Measurements from ENCODE around the gene OR8D1. TPM values are rescaled to one million over a fixed set of nuclear protein-coding genes. Genes with fewer than 3 reads are reported as not detected.
"Not testable (repeated sequence)": the region's sequence is repeated elsewhere in the genome, so short reads cannot be mapped to it uniquely, and the experiment has no call there.

The OR8D1 gene
- total and polyA plus RNA-seq, 8 donors, result not detected

GRCh38 chr11:124274000-124274399 is 39.7 kb downstream of the OR8D1 start:
- Histone ChIP-seq H3K4me3 (no peak overlapping the region), H3K4me1 (no peaks in the 10 kb centered on the region), H3K36me3 (no peaks in the 10 kb centered on the region), H3K27me3 (no peaks in the 10 kb centered on the region), H3K9me3 (peaks cover 0 to 8% (median 0%) of the 10 kb centered on the region in 4 donors), H3K27ac (no peak overlapping the region)
- no peak for TF ChIP-seq POLR2A (IDR thresholded peaks at IDR 0.05)
- TF ChIP-seq POLR2AphosphoS5 (IDR thresholded peaks at IDR 0.05), result no peak
- TF ChIP-seq EP300 (IDR thresholded peaks at IDR 0.05), result no peak
- TF ChIP-seq, protein P1, sequence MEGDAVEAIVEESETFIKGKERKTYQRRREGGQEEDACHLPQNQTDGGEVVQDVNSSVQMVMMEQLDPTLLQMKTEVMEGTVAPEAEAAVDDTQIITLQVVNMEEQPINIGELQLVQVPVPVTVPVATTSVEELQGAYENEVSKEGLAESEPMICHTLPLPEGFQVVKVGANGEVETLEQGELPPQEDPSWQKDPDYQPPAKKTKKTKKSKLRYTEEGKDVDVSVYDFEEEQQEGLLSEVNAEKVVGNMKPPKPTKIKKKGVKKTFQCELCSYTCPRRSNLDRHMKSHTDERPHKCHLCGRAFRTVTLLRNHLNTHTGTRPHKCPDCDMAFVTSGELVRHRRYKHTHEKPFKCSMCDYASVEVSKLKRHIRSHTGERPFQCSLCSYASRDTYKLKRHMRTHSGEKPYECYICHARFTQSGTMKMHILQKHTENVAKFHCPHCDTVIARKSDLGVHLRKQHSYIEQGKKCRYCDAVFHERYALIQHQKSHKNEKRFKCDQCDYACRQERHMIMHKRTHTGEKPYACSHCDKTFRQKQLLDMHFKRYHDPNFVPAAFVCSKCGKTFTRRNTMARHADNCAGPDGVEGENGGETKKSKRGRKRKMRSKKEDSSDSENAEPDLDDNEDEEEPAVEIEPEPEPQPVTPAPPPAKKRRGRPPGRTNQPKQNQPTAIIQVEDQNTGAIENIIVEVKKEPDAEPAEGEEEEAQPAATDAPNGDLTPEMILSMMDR (IDR thresholded peaks at IDR 0.05), result no peak
- intact Hi-C loops (cut with DNase I; ENCODE audit: low total_unique reads), result no loop called here
- WGBS, 5 donors, result 76 to 89% (median 83%) methylated on average over 2 of the region's 2 CpGs
- DNase-seq, result no peak

DNA sequence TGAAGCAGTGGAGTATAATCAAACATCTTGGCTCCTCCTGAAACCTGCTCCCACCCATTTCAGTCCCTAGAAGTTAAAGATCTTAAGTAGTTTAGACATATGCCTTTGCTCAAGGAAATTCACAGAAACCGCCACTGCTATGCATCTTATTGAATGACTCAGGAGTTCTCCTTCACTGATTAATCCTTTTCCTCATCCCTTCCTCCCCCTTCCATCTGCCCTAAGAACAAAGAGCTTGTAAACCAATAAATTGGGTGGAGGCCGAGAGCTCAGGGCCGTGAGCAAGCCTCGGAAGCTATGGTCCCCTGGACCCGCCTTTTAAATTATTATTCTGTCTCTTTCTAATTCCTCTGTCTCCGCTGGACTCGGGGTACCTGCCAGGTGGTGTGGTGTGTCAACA is 42.9 kb downstream of the OR8D1 start:
- intact Hi-C loops (cut with DNase I; ENCODE audit: low total_unique reads); H3K36me3 ChIP-seq; H3K4me3 ChIP-seq; DNase-seq; H3K9me3 ChIP-seq; H3K4me1 ChIP-seq; H3K27ac ChIP-seq; H3K27me3 ChIP-seq: not testable (repeated sequence)
- 47 to 71% (median 52%) methylated on average over 7 of the region's 7 CpGs for WGBS, 5 donors

GRCh38 chr11:124265041-124265440 is 48.7 kb downstream of the OR8D1 start:
- 62 to 75% (median 64%) methylated on average over 4 of the region's 4 CpGs for WGBS, 5 donors
- H3K4me3 ChIP-seq; intact Hi-C loops (cut with DNase I; ENCODE audit: low total_unique reads); H3K27me3 ChIP-seq; H3K9me3 ChIP-seq; DNase-seq; H3K27ac ChIP-seq; H3K36me3 ChIP-seq; H3K4me1 ChIP-seq: not testable (repeated sequence)

- intact Hi-C loops (cut with DNase I; ENCODE audit: low total_unique reads), result no loop called here
- no peaks in the 10 kb centered on the region for H3K4me1 ChIP-seq
Observed at GRCh38 chr11:124256076-124256475, 57.7 kb downstream of the OR8D1 start, which contains the start of gene OR8G5. Gene OR8G5, plus strand, starts transcription at chr11:124256376. Its CDS starts 8,556 bp downstream, at chr11:124264932.

More at GRCh38 chr11:124256076-124256475, 57.7 kb downstream of the OR8D1 start, which contains the start of gene OR8G5:
- Histone ChIP-seq H3K4me3 (no peak within 1 kb of the TSS), H3K9me3 (no peaks in the 10 kb centered on the region), H3K27me3 (no peaks in the 10 kb centered on the region), H3K36me3 (no peaks in the 10 kb centered on the region), H3K27ac (no peak within 1 kb of the TSS)
- TF ChIP-seq EP300 (IDR thresholded peaks at IDR 0.05) (no peak), POLR2A (IDR thresholded peaks at IDR 0.05) (no peak), POLR2AphosphoS5 (IDR thresholded peaks at IDR 0.05) (no peak)
- TF ChIP-seq, protein P1 (IDR thresholded peaks at IDR 0.05), result no peak
- no peak for DNase-seq
- WGBS, 5 donors, result 60 to 77% (median 68%) methylated on average over 4 of the region's 4 CpGs

Other genes with a start within 250 kb of the OR8D1 start
- gene VWA5A, start 198.5 kb downstream of the OR8D1 start, total RNA-seq, result 100 to 1,000 TPM in 1 of 5 donors, 10 to 100 TPM in 4; 15.4 to 111 (median 39.7) TPM
- 10 to 100 TPM; 10.1 to 24.1 (median 17.1) TPM for gene VWA5A, start 198.5 kb downstream of the OR8D1 start, polyA plus RNA-seq
- not detected for gene OR10D3, start 130.6 kb downstream of the OR8D1 start, total RNA-seq
- not detected for gene OR10D3, start 130.6 kb downstream of the OR8D1 start, polyA plus RNA-seq
- not detected for gene OR8G1, start 72.9 kb downstream of the OR8D1 start, total RNA-seq
- not detected for gene OR8G1, start 72.9 kb downstream of the OR8D1 start, polyA plus RNA-seq
- not detected for gene OR8G5, start 57.6 kb downstream of the OR8D1 start, total RNA-seq
- not detected for gene OR8G5, start 57.6 kb downstream of the OR8D1 start, polyA plus RNA-seq
- gene OR8D2, start 6.2 kb upstream of the OR8D1 start, total RNA-seq, result not detected
- gene OR8D2, start 6.2 kb upstream of the OR8D1 start, polyA plus RNA-seq, result not detected
- gene OR8B2, start 70.5 kb upstream of the OR8D1 start, total RNA-seq, result not detected
- not detected for gene OR8B2, start 70.5 kb upstream of the OR8D1 start, polyA plus RNA-seq
- not detected for gene OR8B3, start 85.1 kb upstream of the OR8D1 start, total RNA-seq
- gene OR8B3, start 85.1 kb upstream of the OR8D1 start, polyA plus RNA-seq, result not detected
- gene OR8B4, start 110.9 kb upstream of the OR8D1 start, total RNA-seq, result not detected
- not detected for gene OR8B4, start 110.9 kb upstream of the OR8D1 start, polyA plus RNA-seq
- gene OR8B8, start 131.7 kb upstream of the OR8D1 start, total RNA-seq, result not detected
- gene OR8B8, start 131.7 kb upstream of the OR8D1 start, polyA plus RNA-seq, result not detected
- not detected for gene OR8B12, start 229.7 kb upstream of the OR8D1 start, total RNA-seq
- not detected for gene OR8B12, start 229.7 kb upstream of the OR8D1 start, polyA plus RNA-seq

Measured in stomach (tissue), 9 donors.